ENCODE data around the gene DIO1. TPM values are rescaled to one million over a fixed set of nuclear protein-coding genes. Genes with fewer than 3 reads are reported as not detected.

Gene DIO1
- total RNA-seq, 1 experiment from 2014 or later, result not detected

DNA sequence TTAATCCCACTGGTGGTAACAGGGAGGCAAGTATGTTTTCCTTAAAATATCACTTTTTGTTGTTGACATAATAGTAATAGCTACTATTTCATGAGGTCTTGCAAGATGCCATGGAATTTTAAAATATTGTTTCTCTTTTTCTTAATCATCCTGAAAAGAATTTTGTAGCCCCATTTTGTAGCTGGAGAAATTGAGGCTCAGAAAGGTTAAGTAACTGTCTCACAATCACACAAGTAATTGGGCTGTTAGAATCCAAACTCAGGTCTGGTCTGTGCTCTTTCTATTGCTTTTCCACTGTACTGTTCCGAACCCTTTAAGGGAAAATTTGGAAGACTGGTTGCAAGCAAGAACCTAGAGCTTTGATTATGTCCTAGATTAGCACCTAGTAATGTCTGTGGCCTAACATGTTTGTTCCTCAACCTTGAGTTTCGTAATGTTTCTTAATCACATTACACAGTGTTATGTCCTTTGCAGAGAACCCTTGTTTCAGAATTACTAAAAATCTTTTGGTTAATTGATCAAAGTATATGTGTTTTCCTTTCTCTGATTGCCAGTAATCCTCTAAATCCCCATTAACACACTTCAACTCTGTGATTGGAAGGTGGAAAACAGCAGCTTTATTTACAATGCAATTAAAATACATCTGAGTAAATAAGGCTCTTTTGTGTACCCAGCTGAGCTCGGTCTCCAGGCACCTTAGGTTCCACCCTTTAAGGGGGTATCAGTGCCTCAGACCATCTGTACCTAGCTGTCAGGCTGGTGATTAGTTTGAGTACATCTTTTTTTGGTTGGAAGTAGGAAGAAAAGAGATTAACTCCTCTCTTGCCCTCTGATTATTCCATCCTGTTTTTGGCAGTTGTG, 62.6 kb downstream of the DIO1 start:
- in situ Hi-C loops (cut with HindIII; ENCODE audit: low sequenced_read_pairs), result no loop called here
- no peak for DNase-seq (ENCODE audit: low spot score)

DNA sequence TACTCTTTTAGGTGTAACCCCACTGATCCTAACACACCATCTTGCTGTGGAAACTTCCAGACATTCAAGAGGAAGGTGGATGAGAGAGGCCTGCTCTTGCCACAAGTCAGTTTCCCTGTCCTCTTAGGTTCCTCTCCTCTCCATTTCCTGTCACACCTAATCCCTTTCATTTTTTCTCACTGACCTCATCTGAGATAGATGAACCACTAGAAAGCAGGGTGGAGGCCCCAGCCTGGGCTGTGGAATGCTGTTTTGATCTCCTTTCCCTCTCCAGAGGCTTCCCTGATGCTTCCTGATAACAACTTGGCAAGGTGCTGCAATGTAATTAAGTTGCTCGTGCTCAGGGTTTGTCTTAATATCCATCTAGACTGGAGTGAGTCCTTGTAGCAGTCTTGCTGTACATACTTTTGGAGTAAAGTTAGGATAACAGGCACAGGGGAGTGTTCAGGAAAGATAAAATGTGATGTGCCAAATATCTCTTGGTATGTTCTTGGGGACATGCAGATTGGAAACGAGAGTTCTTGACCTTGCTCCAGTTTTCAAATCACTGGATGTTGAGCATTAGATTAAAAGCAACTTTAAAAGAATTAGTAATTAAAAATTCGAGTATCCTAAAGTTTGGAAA, 63.3 kb downstream of the DIO1 start:
- in situ Hi-C loops (cut with HindIII; ENCODE audit: low sequenced_read_pairs), result no loop called here
- DNase-seq (ENCODE audit: low spot score), result no peak

DNA sequence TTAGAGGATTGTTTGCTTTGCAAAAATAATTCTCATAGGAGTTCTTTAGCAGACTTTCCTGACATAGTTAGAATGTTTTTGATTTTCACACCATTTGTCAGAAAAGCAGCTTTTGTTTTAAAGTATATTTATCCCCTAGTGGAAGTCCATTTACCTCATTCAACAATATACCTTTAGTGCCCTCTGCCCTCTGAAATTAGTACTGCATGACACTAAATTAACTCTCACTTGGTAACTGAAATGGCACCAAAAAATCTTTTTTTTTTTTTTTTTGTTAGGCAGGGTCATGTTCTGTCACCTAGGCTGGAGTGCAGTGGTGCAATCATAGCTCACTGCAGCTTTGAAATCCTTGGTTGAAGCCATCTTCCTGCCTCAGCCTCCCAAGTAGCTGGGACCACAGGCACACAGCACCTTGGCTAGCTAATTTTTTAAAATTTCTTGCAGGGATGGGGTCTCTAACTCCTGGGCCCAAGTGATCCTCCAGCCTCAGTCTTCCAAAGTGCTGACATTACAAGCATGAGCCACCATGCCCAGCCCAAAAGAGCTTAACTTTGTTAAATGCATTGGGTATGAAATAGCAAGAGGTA, 65.8 kb downstream of the DIO1 start:
- no peak for DNase-seq (ENCODE audit: low spot score)
- in situ Hi-C loops (cut with HindIII; ENCODE audit: low sequenced_read_pairs), result no loop called here

Other genes with a start within 250 kb of the DIO1 start
- 0.14 and 0.92 TPM in 2 replicates for gene GLIS1, start 155.0 kb upstream of the DIO1 start, total RNA-seq (2014; rRNA removed; shearing (Covaris generic))
- 55.2 and 78.6 TPM in 2 replicates for gene NDC1, start 55.9 kb upstream of the DIO1 start, total RNA-seq (2014; rRNA removed; shearing (Covaris generic))
- gene YIPF1, start 4.4 kb upstream of the DIO1 start, total RNA-seq (2014; rRNA removed; shearing (Covaris generic)), result 15.3 and 29.1 TPM in 2 replicates
- gene IFT25, start 51.5 kb downstream of the DIO1 start, total RNA-seq (2014; rRNA removed; shearing (Covaris generic)), result 38.3 and 56.6 TPM in 2 replicates
- 60.4 and 94.7 TPM in 2 replicates for gene LRRC42, start 52.2 kb downstream of the DIO1 start, total RNA-seq (2014; rRNA removed; shearing (Covaris generic))
- gene LDLRAD1, start 124.0 kb downstream of the DIO1 start, total RNA-seq (2014; rRNA removed; shearing (Covaris generic)), result not detected in 2 replicates
- gene TMEM59, start 159.0 kb downstream of the DIO1 start, total RNA-seq (2014; rRNA removed; shearing (Covaris generic)), result 125 and 126 TPM in 2 replicates
- 3.0 and 5.7 TPM in 2 replicates for gene TCEANC2, start 159.4 kb downstream of the DIO1 start, total RNA-seq (2014; rRNA removed; shearing (Covaris generic))